Cardiac muscle cell (in vitro differentiated cells and primary cell): ENCODE measurements around the gene AHCTF1. TPM values are rescaled to one million over a fixed set of nuclear protein-coding genes. Genes with fewer than 3 reads are reported as not detected.

Experiments used
- DNase-seq, 2 donors: peaks; one replicate each; pipeline versions ENCODE4 v3.0.0 to v3.0.0-alpha.2; 2010 to 2017; ENCODE audit warnings: low read depth in 1 of 2, low spot score in 1 of 2
- H3K27ac ChIP-seq: fragments of 200-600 bp; sonication (generic); 2 replicates; pipeline ENCODE4 v1.5.1; 2016
- H3K27me3 ChIP-seq: fragments of 200-600 bp; sonication (generic); 2 replicates; pipeline ENCODE4 v1.6.0; 2016; ENCODE audit warnings: control low read depth
- H3K36me3 ChIP-seq: fragments of 200-600 bp; sonication (generic); 2 replicates; pipeline ENCODE4 v1.5.1; 2016; ENCODE audit warnings: control low read depth
- H3K4me1 ChIP-seq: fragments of 200-600 bp; sonication (generic); 2 replicates; pipeline ENCODE4 v1.8.1; 2017; ENCODE audit warnings: low read depth, mild to moderate bottlenecking, mixed run types
- H3K4me3 ChIP-seq: fragments of 200-600 bp; sonication (generic); 2 replicates; pipeline ENCODE4 v1.5.1; 2016; ENCODE audit warnings: mild to moderate bottlenecking
- H3K9me3 ChIP-seq: fragments of 200-600 bp; sonication (generic); 2 replicates; pipeline ENCODE4 v1.5.1; 2017; ENCODE audit warnings: low read depth, mild to moderate bottlenecking, control low read depth
- polyA plus RNA-seq: library from polyadenylated mRNA; unstranded; fragments of >200 nt; fragmentation: Nextera tagmentation; extraction: Ambion mirVana; gene quantifications from 2 replicates; pipeline ENCODE4 v1.2.1, GENCODE V29; 2016
- total RNA-seq: library from RNA; depleted of rRNA; stranded (reverse); fragments of >200 nt; gene quantifications from 2 replicates; pipeline ENCODE4 v1.2.3, GENCODE V29; 2016
- TF ChIP-seq, protein P1 (sequence below): IDR thresholded peaks from 2 replicates; pipeline ENCODE4 v1.5.1; 2012; ENCODE audit warnings: low read depth, mild to moderate bottlenecking, low read length

Gene AHCTF1
- total and polyA plus RNA-seq, 2 experiments from 2014 or later = 6.3 to 19.1 TPM

GRCh38 chr1:246971090-246971721 lies 39.5 kb upstream of the AHCTF1 start:
- Histone ChIP-seq H3K27me3 (no peaks in the 10 kb centered on the region), H3K27ac (no peak overlapping the region), H3K4me1 (no peaks in the 10 kb centered on the region), H3K9me3 (no peaks in the 10 kb centered on the region), H3K36me3 (no peaks in the 10 kb centered on the region), H3K4me3 (no peak overlapping the region)
- DNase-seq = peak; percentile 1 to 73
- TF ChIP-seq, protein P1, sequence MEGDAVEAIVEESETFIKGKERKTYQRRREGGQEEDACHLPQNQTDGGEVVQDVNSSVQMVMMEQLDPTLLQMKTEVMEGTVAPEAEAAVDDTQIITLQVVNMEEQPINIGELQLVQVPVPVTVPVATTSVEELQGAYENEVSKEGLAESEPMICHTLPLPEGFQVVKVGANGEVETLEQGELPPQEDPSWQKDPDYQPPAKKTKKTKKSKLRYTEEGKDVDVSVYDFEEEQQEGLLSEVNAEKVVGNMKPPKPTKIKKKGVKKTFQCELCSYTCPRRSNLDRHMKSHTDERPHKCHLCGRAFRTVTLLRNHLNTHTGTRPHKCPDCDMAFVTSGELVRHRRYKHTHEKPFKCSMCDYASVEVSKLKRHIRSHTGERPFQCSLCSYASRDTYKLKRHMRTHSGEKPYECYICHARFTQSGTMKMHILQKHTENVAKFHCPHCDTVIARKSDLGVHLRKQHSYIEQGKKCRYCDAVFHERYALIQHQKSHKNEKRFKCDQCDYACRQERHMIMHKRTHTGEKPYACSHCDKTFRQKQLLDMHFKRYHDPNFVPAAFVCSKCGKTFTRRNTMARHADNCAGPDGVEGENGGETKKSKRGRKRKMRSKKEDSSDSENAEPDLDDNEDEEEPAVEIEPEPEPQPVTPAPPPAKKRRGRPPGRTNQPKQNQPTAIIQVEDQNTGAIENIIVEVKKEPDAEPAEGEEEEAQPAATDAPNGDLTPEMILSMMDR = peak; percentile 80

DNA sequence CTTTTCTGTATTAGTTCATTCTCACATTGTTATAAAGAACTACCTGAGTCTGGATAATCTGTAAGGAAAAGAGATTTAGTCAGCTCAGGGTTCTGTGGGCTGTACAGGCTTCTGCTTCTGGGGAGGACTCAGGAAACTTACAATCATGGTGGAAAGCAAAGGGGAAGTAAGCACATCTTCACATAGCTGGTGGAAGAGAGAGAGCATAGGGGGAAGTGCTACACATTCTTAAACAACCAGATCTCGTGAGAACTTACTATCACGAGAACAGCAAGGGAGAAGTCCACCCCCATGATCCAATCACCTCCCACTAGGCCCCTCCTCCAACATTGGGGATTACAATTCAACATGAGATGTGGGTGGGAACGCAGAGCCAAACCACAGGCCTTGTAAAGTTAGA lies 37.9 kb upstream of the AHCTF1 start:
- no peak for DNase-seq
- no peaks in the 10 kb centered on the region for H3K9me3 ChIP-seq
- no peaks in the 10 kb centered on the region for H3K4me1 ChIP-seq

GRCh38 chr1:246966502-246966901 lies 34.8 kb upstream of the AHCTF1 start:
- Histone ChIP-seq H3K27ac (no peak overlapping the region), H3K4me3 (no peak overlapping the region), H3K27me3 (no peaks in the 10 kb centered on the region), H3K9me3 (no peaks in the 10 kb centered on the region), H3K36me3 (no peaks in the 10 kb centered on the region), H3K4me1 (no peaks in the 10 kb centered on the region)
- TF ChIP-seq, protein P1 = no peak
- no peak for DNase-seq

More for the DNA sequence above, 37.9 kb upstream of the AHCTF1 start:
- H3K27ac ChIP-seq = no peak overlapping the region
- H3K27me3 ChIP-seq = no peaks in the 10 kb centered on the region
- H3K36me3 ChIP-seq = no peaks in the 10 kb centered on the region
- H3K4me3 ChIP-seq = no peak overlapping the region
- TF ChIP-seq, protein P1 = no peak

- H3K27me3 ChIP-seq = no peaks in the 10 kb centered on the region
- H3K4me1 ChIP-seq = no peaks in the 10 kb centered on the region
- no peaks in the 10 kb centered on the region for H3K9me3 ChIP-seq
- H3K27ac ChIP-seq = no peak overlapping the region
- TF ChIP-seq, protein P1 = peak; percentile 10
- no peaks in the 10 kb centered on the region for H3K36me3 ChIP-seq
- no peak overlapping the region for H3K4me3 ChIP-seq
- peak in 1 of 2 donors; percentile 33 for DNase-seq
Observed at GRCh38 chr1:246959944-246960693, 28.4 kb upstream of the AHCTF1 start.

GRCh38 chr1:246954126-246954525 lies 22.4 kb upstream of the AHCTF1 start:
- Histone ChIP-seq H3K9me3 (no peaks in the 10 kb centered on the region), H3K36me3 (no peaks in the 10 kb centered on the region), H3K4me3 (no peak overlapping the region), H3K27me3 (no peaks in the 10 kb centered on the region), H3K4me1 (no peaks in the 10 kb centered on the region), H3K27ac (no peak overlapping the region)
- no peak for DNase-seq
- TF ChIP-seq, protein P1 = no peak
